ENCODE measurements around the gene KCNQ4.

DNA sequence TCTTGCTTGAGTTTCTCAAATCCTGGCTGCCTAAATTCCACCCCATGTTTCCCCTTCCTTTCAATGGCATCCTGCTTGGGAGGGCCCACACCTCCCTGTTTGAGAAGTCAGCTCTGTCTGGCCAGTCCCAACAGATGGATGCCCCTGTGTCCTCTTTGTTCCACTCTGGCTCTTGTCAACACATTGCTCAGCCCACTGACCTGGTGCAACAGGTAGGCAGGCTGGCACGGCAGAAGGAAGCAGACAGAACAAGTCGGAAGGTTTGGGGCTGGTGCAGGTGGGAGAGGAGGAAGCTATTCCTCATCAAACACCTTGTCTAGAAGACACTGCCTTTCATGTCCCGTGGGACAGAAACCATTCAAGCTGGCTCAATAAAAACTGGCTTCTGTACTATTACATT lies 22.7 kb downstream of the KCNQ4 start:
- TF ChIP-seq CTCF (IDR thresholded peaks at IDR 0.05) (no peak), EZH2 (IDR thresholded peaks at IDR 0.05) (no peak), EZH2phosphoT487 (IDR thresholded peaks at IDR 0.05) (no peak)

Data from neural progenitor cell (in vitro differentiated cells).